Lower leg skin (tissue), 4 donors: Measurements from ENCODE around the gene EIF2AK2. TPM values are rescaled to one million over a fixed set of nuclear protein-coding genes. Genes with fewer than 3 reads are reported as not detected.

Experiments used
- DNase-seq, 2 donors: peaks; one replicate each; pipeline ENCODE4 v3.0.0-alpha.2; 2019; ENCODE audit warnings: low spot score in 2 of 2
- H3K4me3 ChIP-seq: fragments of 200-600 bp; sonication (generic); 2 replicates; pipeline ENCODE4 v1.5.1; 2017; ENCODE audit warnings: mild to moderate bottlenecking, low read depth; ENCODE audit not compliant: poor library complexity, severe bottlenecking
- CTCF ChIP-seq, 3 donors: fragments of 450-650 bp; IDR thresholded peaks; one replicate each; pipeline ENCODE4 v1.5.1; 2016; ENCODE audit warnings: antibody characterized with exemption in 3 of 3, mild to moderate bottlenecking in 3 of 3, moderate library complexity in 2 of 3
- POLR2A ChIP-seq, 2 donors: fragments of 450-650 bp; IDR thresholded peaks; one replicate each; pipeline ENCODE4 v1.6.1; 2016 to 2017; ENCODE audit warnings: antibody characterized with exemption in 2 of 2, mild to moderate bottlenecking in 1 of 2, moderate library complexity in 1 of 2
- WGBS, 2 donors: methylation state at CpG; one replicate each; pipeline ENCODE4 v1.1.5; 2018; 5-methylcytosine and 5-hydroxymethylcytosine counted together
- intact Hi-C: fragments of 100-400 bp; cut with DNase I; formaldehyde crosslinking; loops from one replicate; pipeline ENCODE4 v1.15.0; 2023; ENCODE audit warnings: low total_unique reads
- total RNA-seq, 4 donors: library from RNA; depleted of rRNA; stranded (reverse); fragments of >200 nt; gene quantifications; one replicate each; pipeline ENCODE4 v1.1.0, GENCODE V29; 2016

The EIF2AK2 gene
- total RNA-seq, 4 donors from 2014 or later: 5.3 to 10.7 (median 7.4) TPM

DNA sequence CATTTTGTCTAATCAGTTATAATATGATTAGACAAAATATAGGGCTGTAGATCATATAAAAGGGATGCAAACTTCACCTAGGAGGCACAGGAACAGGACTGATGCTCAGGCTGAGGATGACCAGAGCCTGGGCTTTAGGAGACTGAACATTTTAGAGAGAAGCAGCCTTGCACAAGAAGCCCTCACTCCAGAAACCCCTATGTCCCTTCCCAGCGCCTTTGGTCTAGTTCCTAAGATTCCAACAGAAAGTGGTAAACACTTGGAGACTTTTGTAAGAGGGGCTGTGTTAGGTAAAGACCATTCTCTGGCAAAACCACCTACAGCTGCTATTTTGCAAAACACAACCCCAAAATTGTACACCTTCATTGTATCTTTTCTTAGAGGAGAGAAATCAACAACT lies 39.2 kb downstream of the EIF2AK2 start:
- TF ChIP-seq CTCF (IDR thresholded peaks at IDR 0.05): no peak
- no peak for TF ChIP-seq POLR2A (IDR thresholded peaks at IDR 0.05)
- no peak for DNase-seq
- no peak overlapping the region for H3K4me3 ChIP-seq
- 86 to 96% methylated on average over 1 of the region's 1 CpG for WGBS, 2 donors
- intact Hi-C loops: no loop called here

DNA sequence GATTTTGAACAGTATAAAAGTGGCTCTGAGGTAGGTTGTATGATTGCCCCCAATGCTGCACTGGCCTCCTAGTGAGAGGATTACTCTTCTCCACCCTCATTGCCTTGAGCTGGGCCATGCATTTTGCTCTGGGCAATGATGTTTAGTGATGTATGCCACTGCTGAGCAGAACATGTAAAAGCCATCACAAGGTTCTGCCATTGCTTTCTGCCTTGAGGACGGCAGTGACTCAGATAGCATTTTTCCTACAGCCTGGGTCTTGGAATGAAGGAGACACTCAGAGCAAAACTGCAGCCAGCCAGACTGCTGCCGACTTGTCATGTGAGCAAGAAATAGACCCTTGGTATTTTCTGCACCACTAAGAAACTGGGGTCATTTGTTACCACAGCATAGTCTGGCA lies 44.8 kb downstream of the EIF2AK2 start:
- H3K4me3 ChIP-seq: no peak overlapping the region
- intact Hi-C loops: no loop called here
- WGBS, 2 donors: 74 to 77% methylated on average over 2 of the region's 2 CpGs
- no peak for DNase-seq
- TF ChIP-seq POLR2A (IDR thresholded peaks at IDR 0.05) (no peak), CTCF (IDR thresholded peaks at IDR 0.05) (no peak)

DNA sequence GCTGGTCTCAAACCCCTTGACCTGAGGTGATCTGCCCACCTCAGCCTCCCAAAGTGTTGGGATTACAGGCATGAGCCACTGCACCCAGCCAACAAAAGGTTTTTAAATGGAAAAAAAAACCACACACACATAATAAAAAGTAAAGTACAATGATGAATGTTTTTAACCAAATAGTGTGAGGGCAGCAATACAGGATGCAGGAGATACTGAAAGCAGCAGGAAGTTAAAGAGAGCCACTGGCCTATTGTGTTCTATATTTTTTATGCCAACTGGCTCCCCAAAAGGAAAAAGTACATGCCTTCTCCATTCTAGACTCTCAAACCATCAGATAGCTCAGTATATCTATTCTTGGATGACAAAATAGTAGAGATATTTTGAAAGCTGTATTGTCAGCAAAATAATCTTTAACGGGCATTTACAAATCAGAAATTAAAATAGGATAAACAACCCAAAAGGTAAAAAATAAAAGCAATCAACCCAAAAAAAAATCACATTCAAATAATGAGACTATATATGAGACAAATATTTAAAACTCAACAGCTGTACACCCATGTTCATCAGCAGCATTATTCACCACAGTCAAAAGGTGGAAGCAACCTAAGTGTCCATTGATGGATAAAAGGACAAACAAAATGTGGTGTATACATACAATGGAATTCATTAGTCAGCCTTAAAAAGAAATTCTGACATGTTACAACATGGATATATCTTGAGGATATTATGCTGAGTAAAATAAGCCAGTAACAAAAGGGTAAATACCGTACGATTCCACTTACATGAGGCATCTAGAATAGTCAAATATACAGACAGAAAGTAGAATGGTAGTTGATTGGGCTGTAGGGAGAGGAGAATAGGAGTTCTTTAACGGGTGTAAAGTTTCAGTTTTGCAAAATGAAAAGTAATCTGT lies 46.2 kb downstream of the EIF2AK2 start:
- TF ChIP-seq CTCF (IDR thresholded peaks at IDR 0.05): no peak
- no peak for TF ChIP-seq POLR2A (IDR thresholded peaks at IDR 0.05)
- no peak for DNase-seq
- intact Hi-C loops: no loop called here
- 91 to 92% methylated on average over 4 of the region's 4 CpGs for WGBS, 2 donors
- H3K4me3 ChIP-seq: no peak overlapping the region

DNA sequence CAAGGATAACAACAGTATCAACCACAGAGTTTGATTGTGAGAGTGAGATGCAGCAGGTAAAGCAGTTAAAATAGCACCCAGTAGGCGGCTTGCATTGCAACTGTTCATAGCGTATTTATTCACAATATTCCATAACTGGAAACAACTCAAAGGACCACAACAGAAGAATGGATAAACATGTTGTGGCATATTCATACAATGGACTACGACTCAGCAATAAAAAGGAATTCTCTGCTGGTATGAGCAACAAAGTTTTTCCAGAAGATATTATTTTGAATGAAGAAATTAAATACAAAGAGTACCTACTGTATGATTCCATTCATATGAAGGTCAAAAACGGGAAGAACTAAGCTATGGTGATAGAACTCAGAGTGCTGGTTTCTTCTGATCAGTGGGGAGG lies 47.3 kb downstream of the EIF2AK2 start:
- DNase-seq: no peak
- 95% methylated on average over 4 of the region's 4 CpGs for WGBS, 2 donors
- no peak overlapping the region for H3K4me3 ChIP-seq
- intact Hi-C loops: no loop called here
- TF ChIP-seq CTCF (IDR thresholded peaks at IDR 0.05): no peak
- TF ChIP-seq POLR2A (IDR thresholded peaks at IDR 0.05): no peak

- intact Hi-C loops: no loop called here
- WGBS, 2 donors: 88 to 90% methylated on average over 5 of the region's 5 CpGs
- no peak overlapping the region for H3K4me3 ChIP-seq
- no peak for DNase-seq
- TF ChIP-seq POLR2A (IDR thresholded peaks at IDR 0.05) (no peak), CTCF (IDR thresholded peaks at IDR 0.05) (no peak)
Observed at GRCh38 chr2:37105150-37105549, 51.6 kb downstream of the EIF2AK2 start.
